SKM-1 (cell line): ENCODE measurements around the gene ANKRD45.
"Not testable (repeated sequence)": the region's sequence is repeated elsewhere in the genome, so short reads cannot be mapped to it uniquely, and the experiment has no call there.

ENCODE experiments used
- DNase-seq: peaks from one replicate; lab custom pipeline; 2025; ENCODE audit not compliant: unreplicated experiment; lab: John Stamatoyannopoulos, UW

Gene ANKRD45, protein sequence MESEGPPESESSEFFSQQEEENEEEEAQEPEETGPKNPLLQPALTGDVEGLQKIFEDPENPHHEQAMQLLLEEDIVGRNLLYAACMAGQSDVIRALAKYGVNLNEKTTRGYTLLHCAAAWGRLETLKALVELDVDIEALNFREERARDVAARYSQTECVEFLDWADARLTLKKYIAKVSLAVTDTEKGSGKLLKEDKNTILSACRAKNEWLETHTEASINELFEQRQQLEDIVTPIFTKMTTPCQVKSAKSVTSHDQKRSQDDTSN

DNA sequence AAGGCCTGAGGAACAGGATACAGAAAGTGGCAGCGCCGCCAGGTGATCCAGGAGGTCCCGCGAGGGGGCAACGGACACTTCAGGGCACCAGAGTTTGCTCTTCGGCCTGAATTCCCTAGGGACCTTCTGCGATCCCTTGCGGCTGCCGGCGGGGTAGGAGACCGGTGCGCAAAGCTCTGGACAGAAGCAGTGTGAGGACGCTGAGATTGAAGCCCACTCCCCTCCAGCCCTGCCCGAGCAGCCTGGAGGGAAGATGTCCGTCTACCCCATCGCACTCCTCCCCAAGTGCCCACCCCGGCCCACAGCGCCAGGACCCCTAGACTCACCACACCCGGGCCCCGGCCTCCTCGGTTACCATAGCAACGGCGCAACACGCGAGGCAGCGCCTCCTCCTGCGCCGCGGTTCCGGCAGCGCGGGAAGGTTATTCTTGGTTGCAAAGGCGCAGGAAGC is at the start of gene ANKRD45:
Gene ANKRD45 (minus strand): TSS at position 361 of the 451 bp plus-strand sequence. CDS start 10,433 bp downstream, outside the sequence.
- no peak for DNase-seq

DNA sequence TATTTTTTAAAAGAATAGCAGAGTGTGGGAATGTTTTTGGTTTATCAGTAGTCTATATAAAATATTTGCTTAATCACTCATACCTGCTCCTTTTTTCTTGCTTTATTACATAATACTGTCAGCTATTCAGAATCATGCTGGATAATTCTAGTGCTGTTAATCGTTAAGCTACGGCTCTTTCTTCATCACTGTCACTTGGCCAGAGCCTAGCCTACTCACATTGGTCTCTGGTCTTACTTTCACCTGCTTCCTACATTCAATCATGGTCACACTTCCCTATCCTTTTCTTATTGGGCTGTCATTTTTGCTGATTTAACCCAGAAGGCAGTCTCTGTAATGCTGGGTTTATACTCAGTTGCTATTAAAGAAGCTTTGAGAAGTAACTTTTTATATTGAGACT is 47.6 kb upstream of the ANKRD45 start:
- DNase-seq, result no peak

DNA sequence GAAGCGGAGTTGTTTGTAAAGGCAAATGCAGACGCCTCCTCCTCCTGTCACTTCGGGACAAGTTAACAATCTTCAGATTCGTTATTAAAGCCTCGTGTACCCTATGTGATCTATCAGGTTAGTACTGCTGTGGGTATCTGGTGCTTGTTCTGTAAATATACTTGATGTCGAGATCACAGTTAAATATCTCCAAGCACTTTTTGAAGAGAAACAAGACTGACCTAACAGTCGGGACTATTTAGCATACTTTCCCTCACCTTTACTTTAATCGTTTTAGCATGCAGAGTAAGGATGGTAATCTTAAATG is 45.8 kb upstream of the ANKRD45 start:
- DNase-seq, result no peak

DNA sequence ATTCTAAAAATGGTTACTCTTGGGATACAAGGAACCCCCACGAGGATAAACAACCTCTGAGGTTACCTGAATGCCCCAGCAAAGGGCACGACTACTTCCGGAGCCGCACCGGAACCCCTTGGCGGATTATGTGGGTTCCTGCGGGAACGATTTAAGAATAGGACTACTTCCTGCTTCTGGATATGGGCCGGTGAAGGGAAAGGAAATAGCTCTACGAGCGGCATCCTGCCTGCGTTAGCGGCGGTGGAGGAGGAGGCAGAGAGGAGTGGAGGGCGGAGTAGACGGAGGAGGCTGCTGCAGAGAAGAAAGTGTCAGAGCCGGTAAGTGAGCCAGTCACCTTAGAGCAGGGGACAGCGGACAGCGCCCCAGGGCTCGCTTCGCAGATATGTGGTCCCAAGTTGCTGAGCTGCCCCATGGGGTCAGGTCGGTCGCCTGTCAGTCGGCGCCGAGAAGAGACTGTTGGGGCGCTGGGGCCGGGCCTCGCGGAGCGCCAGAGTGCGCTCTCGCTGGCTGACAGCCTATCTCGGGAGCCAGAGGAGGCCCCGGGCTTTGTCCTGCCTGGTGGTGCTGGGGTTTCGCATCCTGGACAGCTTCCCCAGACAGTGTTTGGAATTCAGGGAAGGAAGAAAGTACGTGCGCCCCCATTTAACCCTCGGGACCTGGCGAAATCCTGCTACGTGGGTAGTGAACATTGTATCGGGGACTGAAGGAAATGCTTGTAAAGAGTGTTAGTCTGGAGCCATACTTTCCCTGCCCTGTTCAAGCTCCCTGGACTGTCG is 45.3 kb upstream of the ANKRD45 start, which contains the start of gene KLHL20:
Gene KLHL20 (plus strand): TSS at position 223 of the 779 bp plus-strand sequence. CDS start 1,063 bp downstream, outside the sequence.
- DNase-seq, result peak; percentile 96

DNA sequence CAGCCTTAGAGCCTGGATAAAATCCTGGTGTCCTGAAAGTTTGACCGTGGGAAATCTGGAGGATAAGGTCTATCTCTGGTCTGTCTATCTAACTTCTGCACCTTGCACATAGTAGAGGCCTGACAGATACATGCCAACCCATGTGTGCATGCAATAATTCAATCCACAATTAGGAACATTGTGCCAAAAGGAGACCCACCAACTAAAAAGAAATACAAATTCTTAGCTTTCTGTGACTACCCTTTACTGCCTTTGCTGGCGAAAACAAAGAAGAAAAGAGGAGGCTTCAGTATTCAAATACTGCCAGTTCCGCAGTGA is 44.7 kb upstream of the ANKRD45 start:
- DNase-seq, result no peak

DNA sequence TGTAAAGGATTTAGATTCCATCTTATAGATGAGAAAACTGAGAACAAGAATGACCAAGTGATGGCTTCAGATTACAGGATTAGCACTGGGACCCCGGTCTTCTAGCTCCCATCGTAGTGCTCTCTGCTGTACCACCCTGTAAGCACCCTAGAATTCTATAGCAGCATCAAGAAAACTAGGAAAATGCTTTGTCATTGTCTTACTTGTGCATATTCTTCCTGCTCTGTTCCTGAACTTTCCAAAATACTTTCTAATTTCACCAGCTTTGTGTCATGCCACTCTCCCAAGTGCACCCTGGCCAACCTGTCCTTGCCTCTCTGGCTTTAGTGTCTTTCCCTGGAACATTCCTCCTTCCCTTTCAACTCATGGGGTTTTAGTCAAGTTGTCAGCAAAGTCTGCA is 39.1 kb upstream of the ANKRD45 start:
- DNase-seq, result no peak

DNA sequence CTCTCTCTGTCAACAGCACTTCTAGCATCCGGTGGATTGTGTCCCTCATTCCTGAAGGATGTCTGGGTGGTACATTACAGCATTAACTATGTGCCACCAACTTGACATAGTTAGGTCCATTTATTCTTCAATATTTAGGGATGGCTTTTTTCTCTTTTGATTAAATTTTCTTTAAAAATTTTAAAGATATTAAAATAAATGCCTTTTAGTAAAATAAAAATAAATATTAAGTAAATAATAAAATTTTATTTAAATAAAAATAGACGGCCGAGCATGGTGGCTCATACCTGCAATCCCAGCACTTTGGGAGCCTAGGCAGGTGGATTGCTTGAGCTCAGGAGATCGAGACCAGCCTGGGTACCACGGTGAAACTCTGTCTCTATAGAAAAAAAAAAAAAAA is 35.5 kb upstream of the ANKRD45 start:
- no peak for DNase-seq

DNA sequence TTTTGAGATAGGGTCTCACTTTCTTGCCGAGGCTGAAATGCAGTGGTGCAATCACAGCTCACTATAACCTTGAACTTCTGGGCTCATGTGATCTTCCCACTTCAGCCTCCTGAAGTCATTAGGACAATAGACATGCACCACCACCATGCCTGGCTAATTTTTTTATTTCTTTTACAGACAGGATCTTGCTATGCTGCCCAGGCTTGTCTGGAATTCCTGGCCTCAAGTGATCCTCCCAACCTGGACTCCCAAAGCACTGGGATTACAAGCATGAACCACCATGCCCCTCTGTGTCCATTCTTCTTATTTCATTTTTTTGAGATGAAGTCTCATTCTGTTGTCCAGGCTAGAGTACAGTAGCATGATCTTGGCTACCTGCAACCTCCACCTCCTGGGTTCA is 33.1 kb upstream of the ANKRD45 start:
- no peak for DNase-seq

DNA sequence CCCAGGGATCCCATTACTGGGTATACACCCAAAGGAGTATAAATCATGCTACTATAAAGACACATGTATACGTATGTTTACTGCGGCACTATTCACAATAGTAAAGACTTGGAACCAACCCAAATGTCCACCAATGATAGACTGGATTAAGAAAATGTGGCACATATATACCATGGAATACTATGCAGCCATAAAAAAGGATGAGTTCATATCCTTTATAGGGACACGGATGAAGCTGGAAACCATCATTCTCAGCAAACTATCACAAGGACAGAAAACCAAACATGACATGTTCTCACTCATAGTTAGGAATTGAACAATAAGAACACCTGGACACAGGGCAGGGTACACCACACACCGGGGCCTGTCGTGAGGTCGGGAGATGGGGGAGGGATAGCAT is 31.6 kb upstream of the ANKRD45 start:
- not testable (repeated sequence) for DNase-seq

DNA sequence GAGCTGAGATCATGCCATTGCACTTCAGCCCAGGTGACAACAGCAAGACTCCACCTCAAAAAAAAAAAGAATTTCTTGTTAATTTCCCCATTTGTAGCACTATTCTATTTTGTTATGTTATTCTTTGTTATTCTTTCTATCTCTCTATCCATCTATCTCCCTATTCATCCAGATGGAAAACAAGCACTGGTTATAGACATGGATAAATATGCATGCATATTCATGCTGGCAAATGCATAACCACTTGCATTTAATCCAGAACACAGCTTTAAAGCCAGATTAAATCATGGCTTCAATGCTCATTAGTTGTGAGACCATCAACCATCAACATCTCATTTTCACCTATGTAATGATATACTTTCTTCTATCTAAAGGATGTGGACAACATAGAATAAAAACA is 23.6 kb upstream of the ANKRD45 start:
- DNase-seq, result no peak

DNA sequence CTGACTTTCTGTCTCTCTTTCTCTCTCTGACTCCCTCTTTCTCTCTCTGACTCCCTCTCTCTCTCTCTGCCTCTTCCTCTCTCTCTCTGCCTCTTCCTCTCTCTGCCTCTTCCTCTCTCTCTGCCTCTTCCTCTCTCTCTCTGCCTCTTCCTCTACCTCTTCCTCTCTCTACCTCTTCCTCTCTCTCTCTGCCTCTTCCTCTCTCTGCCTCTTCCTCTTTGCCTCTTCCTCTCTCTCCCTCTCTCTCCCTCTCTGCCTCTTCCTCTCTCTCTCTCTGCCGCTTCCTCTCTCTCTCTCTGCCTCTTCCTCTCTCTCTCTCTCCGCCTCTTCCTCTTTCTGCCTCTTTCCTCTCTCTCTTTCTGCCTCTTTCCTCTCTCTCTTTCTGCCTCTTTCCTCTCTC is 18.6 kb upstream of the ANKRD45 start:
- no peak for DNase-seq

DNA sequence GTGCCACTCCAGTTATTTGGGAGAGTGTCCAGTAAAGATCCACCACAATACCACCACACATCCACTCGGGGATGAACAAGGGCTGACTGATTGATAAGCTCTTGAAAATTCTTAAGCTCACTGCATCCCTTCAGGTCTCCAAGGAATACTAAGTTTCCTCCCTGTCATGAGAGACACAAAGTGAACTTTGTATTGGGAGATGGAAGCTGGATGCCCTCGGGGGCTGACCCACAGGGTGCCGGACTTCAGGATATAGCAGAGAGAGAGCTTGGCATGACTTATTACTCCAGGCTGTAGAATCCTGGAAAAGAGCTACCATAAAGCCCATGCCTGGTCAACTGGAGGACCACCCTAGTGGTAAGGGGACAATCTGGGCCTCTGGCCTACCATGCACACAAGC is 15.5 kb upstream of the ANKRD45 start:
- DNase-seq, result not testable (repeated sequence)

DNA sequence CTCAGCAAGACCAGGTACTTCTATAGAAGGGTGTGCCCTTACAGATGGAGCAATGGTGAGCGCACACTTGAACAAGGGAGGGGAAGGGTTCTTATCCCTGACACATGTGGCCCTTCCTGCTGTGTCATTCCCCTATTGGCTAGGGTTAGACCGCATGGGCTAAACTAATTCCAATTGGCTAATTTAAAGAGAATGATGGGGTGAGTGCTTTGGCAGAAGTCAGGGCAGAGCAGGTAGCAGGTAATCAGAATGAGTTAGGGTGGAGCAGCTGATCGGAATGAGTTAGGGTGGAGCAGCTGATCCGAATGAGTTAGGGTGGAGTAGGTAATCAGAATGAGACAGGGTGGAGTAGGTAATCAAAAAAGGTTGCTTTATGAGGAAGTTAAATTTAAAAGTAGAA is 14.2 kb upstream of the ANKRD45 start:
- not testable (repeated sequence) for DNase-seq

DNA sequence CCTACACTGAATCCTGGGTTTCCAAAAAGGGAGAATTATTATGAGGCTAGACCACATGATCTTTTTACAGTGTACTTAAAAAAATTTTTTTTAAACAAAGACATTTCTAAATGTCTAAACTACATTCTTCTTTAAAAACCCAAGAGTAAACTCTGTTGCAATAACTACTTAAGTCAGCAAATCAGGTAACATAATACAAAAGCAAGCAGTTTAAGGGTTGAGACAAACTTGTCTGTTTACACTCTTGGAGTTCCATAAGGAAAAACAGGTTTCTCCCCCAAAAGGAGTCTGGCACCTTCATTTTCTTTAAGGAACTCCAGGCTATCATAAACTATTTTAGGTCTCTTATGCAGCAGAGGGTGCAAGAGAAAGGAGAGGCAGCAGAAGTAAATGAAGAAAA is 12.5 kb upstream of the ANKRD45 start:
- DNase-seq, result no peak

DNA sequence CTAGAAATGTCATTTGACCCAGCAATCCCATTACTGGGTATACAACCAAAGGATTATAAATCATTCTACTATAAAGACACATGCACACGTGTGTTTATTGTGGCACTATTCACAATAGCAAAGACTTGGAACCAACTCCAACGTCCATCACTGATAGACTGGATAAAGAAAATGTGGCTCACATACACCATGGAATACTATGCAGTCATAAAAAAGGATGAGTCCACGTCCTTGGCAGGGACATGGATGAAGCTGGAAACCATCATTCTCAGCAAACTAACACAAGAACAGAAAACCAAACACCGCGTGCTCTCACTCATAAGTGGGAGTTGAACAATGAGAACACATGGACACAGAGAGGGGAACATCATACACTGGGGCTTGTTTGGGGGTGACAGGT is 10.5 kb upstream of the ANKRD45 start:
- not testable (repeated sequence) for DNase-seq

DNA sequence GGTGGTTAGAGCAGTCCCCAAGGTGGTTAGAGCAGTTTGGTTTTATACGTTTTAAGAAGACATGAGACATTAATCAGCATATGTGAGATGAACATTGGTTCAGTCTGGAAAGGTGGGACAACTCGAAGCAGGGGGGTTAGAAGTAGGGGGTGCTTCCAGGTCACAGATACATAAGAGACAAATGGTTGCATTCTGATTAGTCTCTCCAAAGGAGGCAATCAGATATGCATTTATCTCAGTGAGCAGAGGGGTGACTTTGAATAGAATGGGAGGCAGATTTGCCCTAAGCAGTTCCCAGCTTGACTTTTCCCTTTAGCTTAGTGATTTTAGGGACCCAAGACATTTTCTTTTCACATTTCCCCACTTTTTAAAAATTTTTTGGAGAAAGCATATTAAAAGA is 4.8 kb upstream of the ANKRD45 start:
- DNase-seq, result not testable (repeated sequence)

DNA sequence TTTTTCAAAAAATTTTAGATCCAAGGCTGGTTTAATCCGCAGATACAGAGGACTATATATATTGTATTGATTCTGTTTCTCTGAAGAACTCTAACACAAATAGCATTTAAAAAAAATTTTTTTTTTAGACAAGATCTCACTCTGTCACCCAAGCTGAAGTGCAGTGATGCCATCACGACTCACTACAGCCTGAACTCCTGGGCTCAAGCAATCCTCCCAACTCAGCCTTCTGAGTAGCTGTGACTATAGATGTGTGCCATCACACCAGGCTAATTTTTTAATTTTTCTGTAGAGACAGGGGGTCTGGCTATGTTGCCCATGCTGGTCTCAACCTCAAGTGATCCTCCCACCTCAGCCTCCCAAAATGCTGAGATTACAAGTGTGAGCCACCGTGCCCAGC is 3.0 kb downstream of the ANKRD45 start:
- DNase-seq, result no peak

DNA sequence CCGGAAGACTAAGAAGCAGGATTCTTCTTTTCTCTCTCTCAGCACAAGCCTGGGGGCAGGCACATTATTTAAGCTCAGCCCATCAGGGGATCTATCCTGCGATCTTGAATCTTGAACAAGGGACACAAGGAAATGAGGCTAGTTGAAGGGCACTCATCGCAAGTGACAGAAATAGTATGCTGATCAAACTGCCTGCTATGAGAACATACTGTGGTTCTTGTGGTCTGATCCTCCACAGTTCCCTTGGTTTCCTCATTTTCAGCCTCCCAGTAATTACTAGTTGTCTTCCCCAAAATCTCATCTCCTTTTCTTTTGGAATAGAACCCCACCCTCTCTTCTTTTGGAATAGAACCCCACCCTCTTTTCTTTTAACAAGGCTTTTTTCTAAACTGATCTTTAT is 6.5 kb downstream of the ANKRD45 start:
- peak; percentile 56 for DNase-seq

DNA sequence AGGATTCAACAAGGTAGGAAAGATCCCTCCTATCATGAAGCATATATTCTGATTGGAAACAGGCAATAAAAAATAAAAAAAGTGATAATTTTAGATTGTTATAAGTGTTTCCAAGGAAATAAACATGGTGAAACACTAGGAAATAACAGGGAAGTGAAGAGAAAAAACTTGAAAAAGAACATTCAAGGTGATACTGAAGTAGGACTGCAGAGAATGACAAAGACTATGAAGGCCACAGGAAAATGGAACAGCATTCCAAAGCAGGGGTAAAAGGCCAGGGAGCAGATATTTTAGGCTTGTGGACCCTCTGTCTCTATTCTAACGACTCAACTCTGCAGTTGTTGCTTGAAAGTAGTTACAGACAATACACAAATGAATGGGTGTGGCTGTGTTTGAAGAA is 7.9 kb downstream of the ANKRD45 start:
- no peak for DNase-seq

DNA sequence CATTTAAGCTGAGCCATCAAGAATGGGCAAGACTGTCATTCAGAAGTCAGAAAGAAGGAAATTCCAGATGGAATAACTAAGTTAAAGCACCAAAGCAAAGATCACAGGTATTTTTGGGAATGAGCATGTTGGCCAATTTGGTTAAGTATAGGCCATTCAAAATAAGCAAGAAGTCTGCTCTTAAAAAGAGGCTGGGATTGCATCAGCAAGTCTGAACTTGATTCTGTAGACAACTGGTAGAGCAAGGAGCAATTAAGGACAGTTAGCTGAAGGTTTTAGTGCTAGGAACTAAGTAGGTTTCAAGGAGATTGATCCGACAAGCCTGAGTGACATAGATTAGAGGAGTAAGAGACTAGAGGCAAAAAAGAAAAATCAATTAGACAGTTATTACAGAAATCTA is 8.4 kb downstream of the ANKRD45 start:
- no peak for DNase-seq

DNA sequence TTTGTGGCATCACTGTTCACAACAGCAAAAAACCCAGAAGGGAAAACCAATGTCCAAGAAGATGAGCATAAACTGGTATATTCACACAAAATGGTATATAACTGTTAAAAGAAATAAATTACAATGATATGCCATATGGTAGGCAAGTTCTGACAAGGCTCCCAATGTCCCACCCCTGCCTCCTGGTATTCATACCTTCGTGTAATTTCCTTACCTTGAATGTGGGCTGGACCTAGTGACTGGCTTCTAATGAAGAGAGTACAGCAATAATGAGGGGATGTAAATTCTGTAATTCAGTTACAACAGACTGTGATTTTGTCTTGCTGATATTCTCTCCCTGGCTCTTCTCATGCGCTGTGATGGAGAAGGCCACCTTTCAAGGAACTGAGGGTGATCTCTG is 9.3 kb downstream of the ANKRD45 start:
- no peak for DNase-seq

DNA sequence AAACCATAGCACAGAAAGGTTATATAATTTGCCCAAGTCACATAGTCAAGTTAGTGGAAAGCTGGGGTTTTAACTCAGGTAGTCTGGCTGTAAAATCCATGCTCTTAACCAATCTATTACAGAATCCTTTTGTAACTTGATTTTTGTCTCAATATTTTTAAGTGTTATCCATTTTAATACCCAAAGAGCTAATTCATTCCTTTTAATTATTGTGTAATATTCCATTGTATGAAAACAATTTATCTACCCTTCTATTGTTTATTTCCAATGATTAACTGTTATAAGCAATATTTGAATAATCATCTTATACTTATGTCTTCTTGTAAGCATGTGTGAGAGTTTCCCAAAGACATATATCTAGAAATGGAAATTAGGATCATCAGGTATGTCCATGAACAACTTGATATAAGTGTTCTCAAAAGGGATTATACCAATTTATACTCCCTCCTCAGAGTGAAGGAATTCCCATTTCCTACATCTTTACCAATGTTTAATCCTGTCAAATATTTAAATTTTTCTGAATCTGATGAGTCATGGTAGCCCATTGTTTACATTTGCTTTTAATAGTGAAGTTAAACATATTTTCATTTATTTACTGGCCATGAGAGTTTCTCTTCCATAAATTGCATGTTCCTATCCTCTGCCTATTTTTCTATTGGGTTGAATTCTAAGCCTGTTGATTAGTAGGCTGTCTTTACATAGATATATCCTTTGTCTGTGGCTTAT is 20.6 kb downstream of the ANKRD45 start:
- no peak for DNase-seq
